Measurements from ENCODE around the gene RNGTT. TPM values are rescaled to one million over a fixed set of nuclear protein-coding genes. Genes with fewer than 3 reads are reported as not detected.
"Not testable (repeated sequence)": the region's sequence is repeated elsewhere in the genome, so short reads cannot be mapped to it uniquely, and the experiment has no call there.

Gene RNGTT
- total RNA-seq, 1 donor from 2014 or later, result 11.4 TPM

DNA sequence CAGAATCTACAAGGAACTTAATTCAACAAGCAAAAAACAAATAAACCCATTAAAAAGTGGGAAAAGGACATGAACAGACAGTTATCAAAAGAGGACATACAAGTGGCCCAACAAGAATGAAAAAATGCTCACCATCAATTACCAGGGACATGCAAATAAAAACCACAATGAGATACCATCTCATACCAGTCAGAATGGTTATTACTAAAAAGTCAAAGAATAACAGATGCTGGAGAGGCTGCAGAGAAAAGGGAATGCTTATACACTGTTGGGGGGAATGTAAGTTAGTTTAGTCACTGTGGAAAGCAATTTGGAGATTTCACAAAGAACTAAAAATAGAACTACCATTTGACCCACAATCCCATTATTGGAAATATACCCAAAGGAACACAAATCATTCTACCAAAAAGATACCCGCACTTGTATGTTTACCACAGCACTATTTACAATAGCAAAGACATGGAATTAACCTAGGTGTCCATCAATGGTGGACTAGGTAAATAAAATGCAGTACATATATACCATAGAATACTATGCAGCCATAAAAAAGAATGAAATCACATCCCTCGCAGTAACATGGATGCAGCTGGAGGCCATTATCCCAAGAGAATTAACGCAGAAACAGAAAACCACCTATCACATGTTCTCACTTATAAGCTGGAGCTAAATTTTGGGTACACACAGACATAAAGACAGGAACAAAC is 48.4 kb downstream of the RNGTT start:
- intact Hi-C loops (cut with DNase I), result no loop called here
- H3K9me3 ChIP-seq, result no peaks in the 10 kb centered on the region
- H3K27ac ChIP-seq, result no peak overlapping the region
- TF ChIP-seq, protein P1, sequence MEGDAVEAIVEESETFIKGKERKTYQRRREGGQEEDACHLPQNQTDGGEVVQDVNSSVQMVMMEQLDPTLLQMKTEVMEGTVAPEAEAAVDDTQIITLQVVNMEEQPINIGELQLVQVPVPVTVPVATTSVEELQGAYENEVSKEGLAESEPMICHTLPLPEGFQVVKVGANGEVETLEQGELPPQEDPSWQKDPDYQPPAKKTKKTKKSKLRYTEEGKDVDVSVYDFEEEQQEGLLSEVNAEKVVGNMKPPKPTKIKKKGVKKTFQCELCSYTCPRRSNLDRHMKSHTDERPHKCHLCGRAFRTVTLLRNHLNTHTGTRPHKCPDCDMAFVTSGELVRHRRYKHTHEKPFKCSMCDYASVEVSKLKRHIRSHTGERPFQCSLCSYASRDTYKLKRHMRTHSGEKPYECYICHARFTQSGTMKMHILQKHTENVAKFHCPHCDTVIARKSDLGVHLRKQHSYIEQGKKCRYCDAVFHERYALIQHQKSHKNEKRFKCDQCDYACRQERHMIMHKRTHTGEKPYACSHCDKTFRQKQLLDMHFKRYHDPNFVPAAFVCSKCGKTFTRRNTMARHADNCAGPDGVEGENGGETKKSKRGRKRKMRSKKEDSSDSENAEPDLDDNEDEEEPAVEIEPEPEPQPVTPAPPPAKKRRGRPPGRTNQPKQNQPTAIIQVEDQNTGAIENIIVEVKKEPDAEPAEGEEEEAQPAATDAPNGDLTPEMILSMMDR (IDR thresholded peaks at IDR 0.05), result no peak
- H3K4me1 ChIP-seq, result peaks cover 12% of the 10 kb centered on the region
- H3K36me3 ChIP-seq, result no peaks in the 10 kb centered on the region
- H3K27me3 ChIP-seq (ENCODE audit: low read depth), result no peaks in the 10 kb centered on the region
- no peak overlapping the region for H3K4me3 ChIP-seq
- DNase-seq (no peak), ATAC-seq (no peak)

DNA sequence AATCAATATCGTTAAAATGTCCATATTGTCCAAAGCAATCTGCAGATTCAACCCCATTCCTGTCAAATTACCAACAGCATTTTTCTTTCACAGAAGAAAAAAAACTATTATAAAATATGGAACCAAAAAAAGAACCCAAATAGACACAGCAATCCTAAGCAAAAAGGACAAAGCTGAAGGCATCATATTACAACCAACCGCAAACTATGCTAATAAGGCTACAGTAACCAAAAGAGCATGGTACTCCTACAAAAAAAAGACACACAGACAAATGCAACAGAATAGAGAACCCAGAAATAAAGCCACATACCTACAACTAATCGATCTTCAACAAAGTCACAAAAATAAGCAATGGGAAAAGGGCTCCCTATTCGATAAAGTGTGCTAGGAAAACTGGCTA is 49.2 kb downstream of the RNGTT start:
- intact Hi-C loops (cut with DNase I), result no loop called here
- Histone ChIP-seq H3K9me3 (no peaks in the 10 kb centered on the region), H3K36me3 (no peaks in the 10 kb centered on the region), H3K4me1 (peaks cover 12% of the 10 kb centered on the region), H3K4me3 (no peak overlapping the region), H3K27ac (no peak overlapping the region), H3K27me3 (ENCODE audit: low read depth) (no peaks in the 10 kb centered on the region)
- TF ChIP-seq, protein P1 (IDR thresholded peaks at IDR 0.05), result no peak
- DNase-seq (no peak), ATAC-seq (no peak)

DNA sequence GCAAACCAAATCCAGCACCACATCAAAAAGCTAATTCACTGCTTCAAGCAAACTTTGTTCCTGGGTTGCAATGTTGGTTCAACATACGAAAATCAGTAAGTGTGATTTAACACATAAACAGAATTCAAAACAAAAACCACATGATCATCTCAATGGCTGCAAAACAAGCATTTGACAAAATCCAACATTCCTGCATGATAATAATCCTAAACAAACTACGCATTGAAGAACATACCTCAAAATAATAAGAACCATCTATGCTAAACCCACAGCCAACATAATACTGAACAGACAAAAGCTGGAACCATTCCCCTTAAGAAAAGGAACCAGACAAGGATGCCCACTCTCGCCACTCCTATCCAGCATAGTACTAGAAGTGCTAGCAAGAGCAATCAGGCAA is 49.9 kb downstream of the RNGTT start:
- Histone ChIP-seq H3K9me3 (no peaks in the 10 kb centered on the region), H3K36me3 (no peaks in the 10 kb centered on the region), H3K27me3 (ENCODE audit: low read depth) (no peaks in the 10 kb centered on the region), H3K4me3 (no peak overlapping the region), H3K4me1 (peaks cover 12% of the 10 kb centered on the region), H3K27ac (no peak overlapping the region)
- TF ChIP-seq, protein P1 (IDR thresholded peaks at IDR 0.05), result no peak
- intact Hi-C loops (cut with DNase I), result no loop called here
- DNase-seq, result no peak
- no peak for ATAC-seq

DNA sequence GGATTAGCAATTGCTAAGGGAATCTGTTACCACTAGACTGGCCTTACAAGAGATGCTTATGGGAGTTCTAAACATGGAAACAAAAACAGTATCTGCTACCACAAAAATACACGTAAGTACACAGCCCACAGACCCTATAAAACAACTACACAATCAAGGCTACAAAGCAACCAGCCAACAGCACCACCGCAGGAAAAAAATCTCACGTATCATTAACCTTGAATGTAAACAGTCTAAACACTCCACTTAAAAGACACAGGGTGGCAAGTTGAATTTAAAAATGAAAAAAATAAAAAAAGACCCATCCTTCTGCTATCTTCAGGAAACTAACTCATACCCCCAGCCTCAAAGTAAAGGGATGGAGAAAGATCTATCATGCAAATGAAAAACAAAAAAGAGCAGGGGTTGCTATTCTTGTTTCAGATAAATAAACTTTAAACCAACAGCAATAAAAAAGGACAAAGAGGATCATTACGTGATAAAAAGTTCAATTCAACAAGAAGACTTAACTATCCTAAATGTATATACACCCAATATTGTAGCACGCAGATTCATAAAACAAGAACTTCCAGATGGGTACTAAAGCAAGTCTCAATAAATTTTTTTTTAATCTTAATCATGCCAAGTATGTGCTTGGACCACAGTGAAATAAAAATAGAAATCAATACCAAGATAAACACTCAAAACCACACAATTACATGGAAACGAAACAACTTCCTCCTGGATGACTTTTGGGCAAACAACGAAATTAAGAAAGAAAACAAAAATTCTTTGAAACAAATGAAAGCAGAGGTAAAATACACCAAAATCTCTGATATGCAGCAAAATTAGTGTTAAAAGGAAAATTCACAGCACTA is 52.3 kb downstream of the RNGTT start:
- intact Hi-C loops (cut with DNase I), result no loop called here
- Histone ChIP-seq H3K27ac (no peak overlapping the region), H3K4me3 (no peak overlapping the region), H3K36me3 (no peaks in the 10 kb centered on the region), H3K27me3 (ENCODE audit: low read depth) (no peaks in the 10 kb centered on the region), H3K4me1 (peaks cover 12% of the 10 kb centered on the region), H3K9me3 (no peaks in the 10 kb centered on the region)
- ATAC-seq, result no peak
- no peak for DNase-seq
- TF ChIP-seq, protein P1 (IDR thresholded peaks at IDR 0.05), result no peak

DNA sequence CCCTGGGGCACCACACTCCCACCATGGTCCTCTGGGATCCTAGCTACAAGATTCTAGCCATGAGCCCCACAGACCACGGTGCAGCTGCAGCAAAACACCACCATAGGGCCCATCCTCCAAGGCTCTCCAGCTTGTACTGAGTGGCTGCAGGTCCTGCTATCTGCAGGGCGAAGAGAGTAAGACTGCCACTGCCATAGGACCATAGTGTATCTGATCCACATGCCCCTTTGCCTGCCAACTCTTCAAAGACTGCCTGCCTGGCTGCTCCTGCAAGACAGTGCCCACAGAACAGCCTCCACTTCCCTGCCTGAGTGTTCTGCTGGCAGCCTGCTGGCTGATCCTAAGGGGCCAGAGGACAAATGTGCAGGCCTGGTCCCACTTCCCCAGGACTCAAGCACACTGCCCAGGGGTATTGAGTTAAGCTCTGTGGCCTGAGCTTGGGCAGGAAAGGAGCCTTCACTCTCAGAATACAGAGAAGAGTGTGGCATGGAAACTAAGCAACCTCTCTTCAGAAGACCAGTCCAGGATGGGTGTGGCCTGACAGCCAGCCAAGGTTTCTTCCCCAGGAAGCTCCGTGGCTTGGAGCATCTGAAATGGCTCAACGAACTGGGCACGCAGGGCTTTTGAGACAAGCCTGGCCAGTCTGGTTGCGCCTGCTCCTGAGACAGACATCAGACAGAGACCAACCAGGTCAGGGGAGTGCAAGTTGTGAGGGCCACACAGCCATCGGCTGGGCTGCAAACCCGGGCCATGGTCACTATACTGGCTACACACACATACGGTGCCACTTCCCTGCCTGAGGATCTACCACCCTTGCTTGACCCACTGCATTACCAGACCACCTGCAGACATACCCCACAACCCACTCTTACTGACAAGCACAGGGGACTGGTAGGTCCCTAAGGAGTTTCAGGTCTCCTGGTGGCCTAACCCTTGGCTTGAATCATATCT is 54.5 kb downstream of the RNGTT start:
- H3K36me3 ChIP-seq, result peaks cover 20% of the 10 kb centered on the region
- no peaks in the 10 kb centered on the region for H3K27me3 ChIP-seq (ENCODE audit: low read depth)
- H3K27ac ChIP-seq, result no peak overlapping the region
- H3K4me3 ChIP-seq, result no peak overlapping the region
- ATAC-seq (peak in 1 of 2 donors; percentile 49), DNase-seq (peak; percentile 48)
- intact Hi-C loops (cut with DNase I), result no loop called here
- peaks cover 12% of the 10 kb centered on the region for H3K4me1 ChIP-seq
- H3K9me3 ChIP-seq, result no peaks in the 10 kb centered on the region
- TF ChIP-seq, protein P1 (IDR thresholded peaks at IDR 0.05), result no peak

DNA sequence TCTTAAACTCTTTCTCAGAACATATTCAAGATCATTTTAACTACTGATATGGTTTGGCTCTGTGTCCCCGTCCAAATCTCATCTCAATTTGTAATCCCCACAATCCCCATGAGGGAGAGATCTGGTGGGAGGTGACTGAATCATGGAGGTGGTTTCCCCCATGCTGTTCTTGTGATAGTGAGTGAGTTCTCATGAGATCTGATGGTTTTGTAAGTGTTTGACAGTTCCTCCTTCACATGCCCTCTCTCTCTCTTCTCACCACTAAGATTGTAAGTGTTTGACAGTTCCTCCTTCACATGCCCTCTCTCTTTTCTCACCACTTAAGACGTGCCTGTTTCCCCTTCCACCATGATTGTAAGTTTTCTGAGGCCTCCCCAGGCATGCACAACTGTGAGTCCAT is 56.3 kb downstream of the RNGTT start:
- ATAC-seq; H3K9me3 ChIP-seq; H3K27ac ChIP-seq; DNase-seq; H3K27me3 ChIP-seq (ENCODE audit: low read depth); H3K4me3 ChIP-seq; intact Hi-C loops (cut with DNase I): not testable (repeated sequence)
- Histone ChIP-seq H3K4me1 (peaks cover 12% of the 10 kb centered on the region), H3K36me3 (peaks cover 20% of the 10 kb centered on the region)
